Measurements from ENCODE around the gene BHLHA9.

BHLHA9 gene

GRCh38 chr17:1227365-1227764 is 42.9 kb upstream of the BHLHA9 start:
- H3K27me3 ChIP-seq = peaks cover 52% of the 10 kb centered on the region
- H3K4me1 ChIP-seq = no peaks in the 10 kb centered on the region
- no peaks in the 10 kb centered on the region for H3K9me3 ChIP-seq
- no peak overlapping the region for H3K4me3 ChIP-seq (ENCODE audit: low read depth, low read length)
- DNase-seq = no peak
- no peak for TF ChIP-seq CTCF (IDR thresholded peaks at IDR 0.05; ENCODE audit: low read depth, low read length)
- H3K36me3 ChIP-seq = no peaks in the 10 kb centered on the region

- Histone ChIP-seq H3K27me3 (peaks cover 56% of the 10 kb centered on the region), H3K4me3 (ENCODE audit: low read depth, low read length) (no peak overlapping the region), H3K9me3 (no peaks in the 10 kb centered on the region), H3K4me1 (no peaks in the 10 kb centered on the region), H3K36me3 (no peaks in the 10 kb centered on the region)
- no peak for DNase-seq
- no peak for TF ChIP-seq CTCF (IDR thresholded peaks at IDR 0.05; ENCODE audit: low read depth, low read length)
Observed at GRCh38 chr17:1227917-1228780, 42.1 kb upstream of the BHLHA9 start.

DNA sequence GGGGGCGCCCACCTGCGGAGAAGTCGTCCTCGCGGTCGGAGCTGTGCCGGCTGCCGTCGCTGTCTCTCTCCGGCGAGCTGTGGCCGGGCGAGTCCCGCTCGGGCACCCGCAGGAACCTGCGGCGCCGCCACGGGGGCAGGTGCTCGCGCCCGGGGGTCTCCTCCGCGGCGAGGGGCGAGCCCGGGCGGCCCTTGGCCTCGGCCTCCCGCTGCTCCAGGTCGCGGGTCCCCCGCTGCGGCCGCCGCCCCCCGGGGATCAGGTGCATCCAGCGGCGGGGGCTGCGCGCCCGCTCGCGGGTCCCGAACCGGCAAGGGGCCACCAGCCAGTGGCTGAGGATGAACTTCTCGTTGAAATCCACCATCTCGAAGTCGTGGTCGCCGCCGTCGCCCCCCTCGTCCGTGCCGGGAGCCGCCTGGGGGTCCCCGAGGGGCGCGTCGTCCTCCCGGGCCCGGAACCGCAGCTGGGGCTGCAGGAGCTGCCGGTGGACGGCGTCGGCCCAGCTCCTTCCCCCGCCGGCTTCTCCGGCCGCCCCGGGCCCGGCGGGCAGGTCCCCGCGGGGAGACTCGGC is 41.4 kb upstream of the BHLHA9 start:
- Histone ChIP-seq H3K36me3 (no peaks in the 10 kb centered on the region), H3K4me3 (ENCODE audit: low read depth, low read length) (no peak overlapping the region), H3K27me3 (peaks cover 56% of the 10 kb centered on the region), H3K4me1 (no peaks in the 10 kb centered on the region), H3K9me3 (no peaks in the 10 kb centered on the region)
- no peak for TF ChIP-seq CTCF (IDR thresholded peaks at IDR 0.05; ENCODE audit: low read depth, low read length)
- no peak for DNase-seq

- no peak for DNase-seq
- Histone ChIP-seq H3K9me3 (no peaks in the 10 kb centered on the region), H3K27me3 (peaks cover 56% of the 10 kb centered on the region), H3K4me1 (no peaks in the 10 kb centered on the region), H3K36me3 (no peaks in the 10 kb centered on the region), H3K4me3 (ENCODE audit: low read depth, low read length) (no peak overlapping the region)
- TF ChIP-seq CTCF (IDR thresholded peaks at IDR 0.05; ENCODE audit: low read depth, low read length) = no peak
Observed at GRCh38 chr17:1229349-1229899, 40.8 kb upstream of the BHLHA9 start.

- TF ChIP-seq CTCF (IDR thresholded peaks at IDR 0.05; ENCODE audit: low read depth, low read length) = no peak
- Histone ChIP-seq H3K9me3 (no peaks in the 10 kb centered on the region), H3K4me1 (no peaks in the 10 kb centered on the region), H3K27me3 (peaks cover 56% of the 10 kb centered on the region), H3K4me3 (ENCODE audit: low read depth, low read length) (no peak overlapping the region), H3K36me3 (no peaks in the 10 kb centered on the region)
- DNase-seq = no peak
Observed at GRCh38 chr17:1229900-1230501, 40.2 kb upstream of the BHLHA9 start.
